COLO668 (cell line): Measurements from ENCODE around the gene ZNF500.

Experiments
- DNase-seq: peaks from one replicate; lab custom pipeline; 2025; ENCODE audit not compliant: unreplicated experiment; lab: John Stamatoyannopoulos, UW

Gene ZNF500

DNA sequence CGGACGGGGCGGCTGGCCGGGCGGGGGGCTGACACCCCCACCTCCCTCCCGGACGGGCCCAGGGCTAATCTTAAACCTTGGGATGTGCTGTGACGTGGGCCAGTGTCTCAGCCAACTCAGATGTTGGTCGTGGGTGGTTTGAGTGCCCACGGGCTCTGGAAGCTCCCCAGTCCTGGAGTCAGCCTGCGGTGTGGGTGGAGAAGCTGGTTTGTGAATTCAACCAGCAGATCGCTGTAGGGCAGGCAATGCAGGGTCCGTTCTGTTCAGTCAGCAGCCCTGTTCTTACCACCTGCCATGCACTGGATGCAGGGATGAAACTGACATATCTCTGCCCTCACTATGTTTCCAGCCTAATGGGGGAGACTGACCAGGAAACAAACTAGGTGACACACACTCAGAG is 8.0 kb upstream of the ZNF500 start:
- no peak for DNase-seq

- no peak for DNase-seq
Measured at GRCh38 chr16:4772351-4772750, 5.4 kb upstream of the ZNF500 start.

DNA sequence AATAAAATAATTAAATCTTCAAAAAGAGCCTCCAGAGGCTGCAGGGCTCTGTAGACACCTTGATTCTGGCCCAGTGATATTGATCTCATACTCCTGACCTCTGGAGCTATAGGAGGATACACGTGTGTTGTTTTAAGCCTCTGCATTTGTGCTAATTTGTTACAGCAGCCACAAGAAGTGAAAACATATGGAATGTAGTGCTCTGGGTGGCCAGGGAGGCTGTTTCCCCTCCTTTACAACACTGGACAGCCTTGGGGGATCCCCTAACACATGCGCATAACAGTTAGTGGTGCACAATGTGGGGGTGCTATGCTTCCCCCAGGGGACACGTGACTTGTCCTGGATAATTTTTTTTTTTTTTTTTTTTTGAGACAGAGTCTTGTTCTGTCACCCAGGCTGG is 4.7 kb upstream of the ZNF500 start:
- no peak for DNase-seq

DNA sequence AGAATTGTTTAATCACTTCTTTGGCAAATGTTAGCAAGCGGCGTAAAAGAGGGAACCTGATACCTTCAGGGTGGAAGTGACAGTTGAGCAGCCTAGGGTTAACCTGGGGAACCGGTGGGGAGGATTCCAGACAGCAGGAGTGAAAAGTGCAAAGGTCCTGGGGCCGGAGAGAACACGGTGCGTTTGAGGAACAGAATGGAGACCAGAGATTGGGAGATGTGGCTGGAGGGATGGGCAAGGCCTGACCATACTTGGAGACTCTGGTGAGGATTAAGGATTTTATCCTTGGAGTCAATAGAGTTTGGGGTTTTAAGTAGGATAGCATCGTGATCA is 2.3 kb upstream of the ZNF500 start:
- DNase-seq: peak; percentile 18

DNA sequence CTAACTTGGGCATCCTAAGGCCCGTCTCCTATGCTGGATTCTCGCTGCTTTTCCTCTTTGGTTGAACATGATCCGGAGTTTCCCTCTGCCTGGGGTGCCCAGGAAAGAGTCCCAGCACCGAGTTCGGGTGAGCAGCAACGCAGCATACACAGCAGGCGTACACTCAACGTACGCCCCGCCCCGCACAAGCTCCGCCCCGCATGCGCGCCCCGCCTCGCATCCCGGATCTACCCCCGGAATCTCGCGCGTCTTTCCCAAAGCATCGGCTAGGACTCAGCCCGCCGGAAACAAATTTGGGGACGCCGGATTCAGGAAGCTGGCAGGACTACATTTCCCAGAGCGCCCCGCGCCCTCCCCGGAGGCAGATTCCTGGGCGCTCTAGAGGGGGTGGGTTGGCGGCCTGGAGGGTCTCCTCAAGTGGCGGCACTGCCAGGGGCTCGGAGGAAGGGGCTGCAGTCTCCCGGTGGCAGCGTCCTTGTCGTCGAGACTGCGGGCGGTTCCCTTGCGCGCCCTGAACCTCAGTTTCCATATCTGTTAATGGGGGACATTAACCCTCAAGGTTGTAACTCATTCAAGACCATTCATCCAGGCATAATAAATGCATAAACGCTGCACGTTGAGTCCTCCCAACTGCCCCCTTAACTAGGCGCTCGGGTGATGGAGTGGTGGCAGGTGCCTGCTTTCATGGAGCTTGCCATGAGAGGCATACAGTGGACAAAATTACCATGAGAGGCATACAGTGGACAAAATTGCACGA is 1.8 kb upstream of the ZNF500 start:
- DNase-seq: peak; percentile 92

DNA sequence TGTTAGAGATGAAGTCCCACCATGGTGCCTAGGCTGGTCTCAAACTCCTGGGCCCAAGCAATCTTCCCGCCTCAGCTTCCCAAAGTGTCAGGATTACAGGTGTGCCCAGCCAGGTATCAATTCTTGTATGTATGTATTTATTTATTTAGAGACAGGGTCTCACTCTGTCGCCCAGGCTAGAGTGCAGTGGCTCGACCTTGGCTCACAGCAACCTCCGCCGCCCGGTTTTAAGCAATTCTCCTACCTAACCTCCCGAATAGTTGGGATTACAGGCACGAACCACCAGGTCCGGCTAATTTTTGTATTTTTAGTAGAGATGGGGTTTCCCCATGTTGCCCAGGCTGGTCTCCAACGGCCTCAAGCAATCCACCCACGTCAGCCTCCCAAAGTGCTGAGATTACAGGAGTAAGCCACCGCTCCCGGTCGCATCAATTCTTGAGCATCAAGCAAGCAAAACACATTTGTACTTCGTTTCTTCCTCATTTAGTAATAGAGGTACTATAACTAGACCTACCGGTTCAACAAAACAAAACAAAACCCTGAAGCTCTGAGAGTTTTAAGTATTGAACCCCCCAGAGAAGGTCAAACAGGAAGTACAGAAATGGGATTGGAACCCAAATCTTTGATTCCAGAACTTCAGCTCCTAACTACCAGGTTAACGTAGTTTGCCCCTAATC is 1.0 kb upstream of the ZNF500 start:
- DNase-seq: peak; percentile 19

DNA sequence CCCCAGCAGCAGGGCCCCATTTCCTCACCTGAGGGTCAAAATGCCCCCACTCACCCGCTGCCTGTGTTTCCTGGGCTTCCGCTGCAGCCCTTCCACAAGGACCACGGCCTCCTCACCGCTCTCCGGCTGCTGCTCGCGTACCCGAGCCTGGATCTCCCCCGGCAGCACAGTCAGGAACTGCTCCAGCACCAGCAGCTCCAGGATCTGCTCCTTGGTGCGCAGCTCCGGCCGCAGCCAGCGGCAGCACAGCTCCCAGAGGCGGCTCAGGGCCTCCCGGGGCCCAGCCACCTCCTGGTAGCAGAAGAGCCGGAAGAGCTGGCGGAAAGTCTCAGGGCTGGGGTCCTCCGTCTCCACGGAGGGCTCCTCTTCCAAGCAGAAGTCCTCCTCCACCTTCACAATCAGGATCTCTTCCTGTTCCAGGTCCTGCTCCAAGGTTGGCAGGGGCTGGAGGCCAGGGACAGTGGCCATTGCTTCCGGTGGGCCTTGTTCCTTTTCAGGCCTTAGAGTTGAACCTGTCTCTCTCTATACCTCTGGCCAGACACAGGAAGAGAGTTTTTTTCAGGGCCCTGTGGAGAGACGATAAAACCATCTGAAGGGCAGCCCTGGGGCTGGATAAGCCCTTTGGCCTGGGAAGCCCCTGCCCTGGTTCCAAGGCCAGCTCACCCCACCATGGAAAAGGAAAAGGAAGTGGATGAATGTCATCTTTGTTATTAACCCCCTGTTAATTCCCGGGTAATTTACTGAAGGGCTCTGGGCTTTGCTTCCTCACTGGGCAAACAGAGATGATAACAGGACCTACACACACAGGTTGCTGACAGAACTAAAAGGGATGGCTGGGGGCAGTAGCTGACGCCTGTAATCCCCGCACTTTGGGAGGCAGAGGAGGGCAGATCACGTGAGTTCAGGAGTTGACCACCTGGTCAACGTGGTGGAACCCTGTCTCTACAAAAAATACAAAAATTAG is 1.2 kb downstream of the ZNF500 start:
- DNase-seq: no peak

DNA sequence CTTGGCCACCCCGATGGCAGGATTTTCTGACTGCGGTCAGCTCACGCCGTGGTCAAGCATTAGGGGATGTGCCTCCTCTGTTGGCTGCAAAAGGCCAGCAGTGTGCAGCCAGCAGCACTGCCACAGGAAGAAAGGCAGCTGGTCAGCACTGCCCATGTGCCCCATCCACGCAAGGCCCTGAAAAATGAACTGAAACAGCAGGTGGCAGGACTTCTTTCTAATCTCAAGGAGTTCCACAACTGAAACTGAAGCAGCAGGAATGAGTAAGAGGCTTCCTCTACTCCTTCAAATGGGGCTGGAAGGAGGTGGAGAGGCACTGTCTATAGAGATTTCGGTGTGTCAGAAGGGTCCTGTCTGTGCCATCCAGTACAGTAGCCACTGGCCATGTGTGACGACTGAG is 3.2 kb downstream of the ZNF500 start:
- DNase-seq: no peak

GRCh38 chr16:4762205-4762604 is 4.8 kb downstream of the ZNF500 start:
- DNase-seq: no peak

GRCh38 chr16:4760221-4760910 is 6.6 kb downstream of the ZNF500 start:
- no peak for DNase-seq

DNA sequence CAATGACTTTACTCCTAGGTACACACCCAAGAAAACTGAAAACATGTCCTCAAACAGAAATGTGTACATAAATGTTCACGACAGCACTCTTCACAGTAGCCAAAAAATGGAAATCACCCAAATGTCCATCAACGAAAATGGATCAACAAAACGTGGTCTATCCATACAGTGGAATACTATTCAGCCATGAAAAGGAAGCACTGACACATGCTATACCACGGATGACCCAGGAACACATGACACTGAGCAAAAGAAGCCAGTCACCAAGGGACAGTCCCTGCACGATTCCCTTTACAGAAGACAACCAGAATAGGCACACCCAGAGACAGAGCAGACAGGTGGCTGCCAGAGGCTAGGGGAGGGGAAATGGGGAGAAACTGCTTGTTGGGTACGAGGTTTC is 11.3 kb downstream of the ZNF500 start:
- DNase-seq: no peak

DNA sequence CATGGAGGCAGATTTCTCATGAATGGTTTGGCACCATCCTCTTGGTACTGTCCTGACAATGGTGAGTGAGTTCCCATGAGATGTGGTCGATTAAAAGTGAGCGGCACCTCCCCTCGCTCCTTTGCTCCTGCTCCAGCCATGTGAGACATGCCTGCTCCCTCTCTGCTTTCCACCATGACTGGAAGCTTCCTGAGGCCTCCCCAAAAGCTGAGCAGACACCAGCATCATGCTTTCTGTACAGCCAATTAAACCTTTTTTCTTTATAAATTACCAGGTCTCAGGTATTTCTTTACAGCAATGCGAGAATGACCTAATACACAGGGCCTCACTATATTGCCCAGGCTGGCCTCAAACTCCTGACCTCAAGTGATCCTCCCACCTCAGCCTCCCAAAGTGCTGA is 12.1 kb downstream of the ZNF500 start:
- no peak for DNase-seq

DNA sequence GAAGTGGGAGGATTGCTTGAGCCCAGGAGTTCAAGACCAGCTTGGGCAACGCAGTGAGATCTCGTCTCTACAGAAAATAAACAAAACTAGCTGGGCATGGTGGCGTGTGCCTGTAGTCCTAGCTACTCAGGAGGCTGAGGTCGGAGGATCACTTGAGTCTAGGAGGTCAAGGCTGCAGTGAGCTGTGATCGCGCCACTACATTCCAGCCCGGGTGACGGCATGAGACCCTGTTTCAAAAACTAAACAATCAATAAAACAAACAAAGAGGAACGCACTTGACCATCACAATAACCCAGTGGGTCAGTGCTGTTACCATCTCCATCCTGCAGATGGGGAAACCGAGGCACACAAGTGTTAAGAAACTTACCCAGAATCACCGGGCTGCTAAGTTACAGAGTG is 13.7 kb downstream of the ZNF500 start:
- DNase-seq: no peak

GRCh38 chr16:4752351-4753100 is 14.4 kb downstream of the ZNF500 start:
- no peak for DNase-seq

DNA sequence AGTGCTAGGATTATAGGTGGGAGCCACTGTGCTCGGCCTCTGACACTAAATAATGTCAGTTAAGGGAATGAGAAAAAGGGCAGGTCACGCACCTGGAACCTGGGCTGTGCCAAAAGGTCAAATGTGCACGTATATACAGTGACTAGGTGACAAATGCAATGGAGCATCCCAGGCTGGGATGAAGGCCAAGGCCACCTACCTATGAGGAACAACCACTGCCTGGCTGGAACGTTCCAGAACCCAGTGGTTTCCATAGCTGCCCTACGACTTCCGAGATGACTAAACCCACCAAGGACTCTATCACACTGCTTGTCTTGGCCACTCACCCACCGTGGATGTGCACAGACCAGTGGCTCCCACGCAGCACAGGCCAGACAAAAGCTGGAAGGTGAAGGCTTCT is 16.1 kb downstream of the ZNF500 start:
- no peak for DNase-seq

- DNase-seq: no peak
Measured at GRCh38 chr16:4749700-4750257, 17.2 kb downstream of the ZNF500 start.

DNA sequence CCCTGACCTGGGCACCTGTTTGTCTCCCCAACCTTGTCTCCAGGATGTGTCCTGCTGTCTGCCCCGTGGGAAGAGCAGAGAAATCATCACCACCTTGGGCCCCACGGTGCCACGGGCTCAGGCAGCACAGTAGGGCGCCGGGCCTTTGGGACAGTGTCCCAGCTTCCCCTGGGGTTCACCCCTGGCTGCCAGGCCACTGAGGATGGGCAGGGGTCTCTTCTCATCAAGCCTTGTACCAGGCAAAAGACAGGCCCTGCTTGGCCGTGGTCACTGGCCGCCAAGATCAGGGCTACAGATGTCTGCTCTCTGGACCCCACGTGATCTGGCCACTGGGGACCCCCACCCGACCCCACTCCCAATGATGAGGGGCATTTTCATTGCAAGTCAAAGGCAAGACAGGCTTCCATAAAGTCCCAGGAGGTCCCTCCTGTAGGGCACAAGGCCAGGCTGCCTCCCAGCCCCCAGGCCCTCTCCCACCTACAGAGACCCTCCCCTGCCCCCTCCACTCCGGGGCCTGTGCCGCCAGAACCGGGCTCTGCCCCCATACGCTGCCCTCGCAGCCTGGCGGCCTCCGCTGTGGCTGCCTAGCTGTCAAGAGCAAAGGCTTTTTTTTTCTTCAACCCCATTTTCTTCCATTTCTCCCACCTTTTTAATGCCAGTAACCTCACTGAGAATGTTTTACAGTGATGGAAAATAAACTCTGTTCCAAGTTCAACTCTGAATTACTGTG is 18.1 kb downstream of the ZNF500 start:
- no peak for DNase-seq

DNA sequence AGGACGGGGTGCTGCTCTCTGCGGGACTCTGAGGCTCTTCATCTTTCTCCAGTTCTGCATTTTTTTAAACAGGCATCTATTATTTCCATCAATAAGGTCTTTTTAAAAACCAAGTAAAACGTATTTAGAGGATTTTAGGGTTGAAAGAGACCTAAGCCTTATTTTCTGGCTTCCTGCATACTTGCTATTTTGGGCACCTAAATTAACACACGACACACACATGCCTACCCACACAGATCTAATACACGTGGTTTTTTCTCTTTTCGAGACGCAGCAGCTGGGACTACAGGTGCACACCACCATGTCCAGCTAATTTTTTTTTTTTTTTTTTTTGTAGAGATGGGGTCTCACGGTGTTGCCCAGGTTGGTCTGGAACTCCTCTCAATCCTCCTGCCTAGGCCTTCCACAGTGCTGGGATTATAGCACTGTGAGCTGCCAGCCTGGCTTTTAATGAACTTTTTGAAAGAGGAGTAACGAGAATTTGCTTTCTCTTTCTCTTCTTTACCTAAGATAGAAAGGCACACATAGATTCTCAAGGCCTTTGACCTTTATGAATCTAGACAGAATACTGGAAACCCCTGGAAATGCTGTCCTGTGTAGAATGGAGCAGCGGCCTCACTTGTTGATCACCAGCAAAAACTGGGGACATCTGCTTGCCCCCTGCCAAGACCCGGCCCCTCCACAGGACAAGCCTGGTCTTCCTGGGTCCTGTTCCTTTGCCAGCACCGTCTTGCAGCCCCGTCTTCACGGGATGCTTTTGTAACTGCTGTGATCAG is 18.9 kb downstream of the ZNF500 start:
- DNase-seq: no peak
